Mucosa of stomach (tissue), 1 donor: ENCODE results near the gene ENSA.
"Not testable (repeated sequence)": the region's sequence is repeated elsewhere in the genome, so short reads cannot be mapped to it uniquely, and the experiment has no call there.

Experiments used
- H3K27me3 ChIP-seq: one replicate; pipeline ENCODE4 v1.7.0; 2013; ENCODE audit warnings: mild to moderate bottlenecking, low read length; ENCODE audit not compliant: control insufficient read depth, insufficient read depth
- H3K36me3 ChIP-seq: one replicate; pipeline ENCODE4 v1.7.0; 2013; ENCODE audit warnings: low read length; ENCODE audit not compliant: control insufficient read depth, insufficient read depth
- H3K4me1 ChIP-seq: one replicate; pipeline ENCODE4 v1.7.0; 2013; ENCODE audit warnings: mild to moderate bottlenecking, low read length; ENCODE audit not compliant: control insufficient read depth, insufficient read depth
- H3K4me3 ChIP-seq: one replicate; pipeline ENCODE4 v1.7.0; 2013; ENCODE audit warnings: low read length
- H3K9ac ChIP-seq: one replicate; pipeline ENCODE4 v1.7.0; 2013; ENCODE audit warnings: mild to moderate bottlenecking, low read length, moderate library complexity
- H3K9me3 ChIP-seq: one replicate; pipeline ENCODE4 v1.7.0; 2013; ENCODE audit warnings: mild to moderate bottlenecking, low read length, moderate library complexity; ENCODE audit not compliant: control insufficient read depth
- donor health status: Pancreatic carcinoma.

Gene ENSA

DNA sequence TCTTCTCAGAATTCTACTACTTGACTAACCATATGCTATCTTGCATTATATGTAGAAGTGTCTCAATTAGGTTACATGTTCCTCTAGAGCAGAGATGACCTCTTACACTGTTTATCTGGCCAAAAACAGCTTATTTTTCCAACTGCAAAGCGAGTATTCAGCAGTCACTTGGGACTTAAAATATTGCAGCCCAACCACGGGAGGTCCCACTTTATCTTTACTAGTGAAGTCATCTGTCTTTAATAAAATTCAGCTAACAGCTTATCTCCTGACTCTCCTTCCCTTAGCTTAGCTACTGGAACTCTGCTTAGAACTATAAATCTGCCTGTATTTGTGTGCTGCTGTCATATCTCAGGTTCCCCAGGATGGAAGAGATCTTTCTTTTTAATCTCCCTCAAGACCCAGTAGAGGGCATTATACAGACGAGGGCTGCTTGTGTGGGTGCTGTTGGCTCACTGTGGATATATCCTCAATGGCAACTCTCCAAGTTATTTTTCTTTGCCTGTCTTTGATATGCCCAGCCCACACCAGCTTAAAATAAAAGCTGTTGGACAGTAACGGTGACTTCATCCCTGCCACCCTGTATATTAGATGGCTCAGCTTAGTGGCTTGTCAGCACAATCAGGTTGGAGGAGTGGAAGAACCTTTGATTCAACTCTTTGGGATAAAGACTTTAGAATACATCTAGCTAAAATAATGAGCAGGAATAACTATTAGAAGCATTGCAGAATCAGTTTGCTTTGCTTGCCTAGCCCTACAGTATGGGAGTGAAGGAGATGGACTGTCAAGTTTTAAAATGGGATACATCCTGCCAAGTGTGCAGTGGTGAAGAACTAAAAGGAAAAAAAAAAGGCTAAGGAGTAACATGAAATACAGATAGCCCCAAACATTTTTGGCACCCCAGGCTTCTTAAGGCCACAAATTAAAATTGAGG, 9.6 kb downstream of the ENSA start:
- H3K4me1 ChIP-seq = peaks cover 16% of the 10 kb centered on the region
- H3K4me3 ChIP-seq = no peak overlapping the region
- H3K9me3 ChIP-seq = no peaks in the 10 kb centered on the region
- H3K9ac ChIP-seq = no peak overlapping the region
- no peaks in the 10 kb centered on the region for H3K27me3 ChIP-seq
- peaks cover 10% of the 10 kb centered on the region for H3K36me3 ChIP-seq

DNA sequence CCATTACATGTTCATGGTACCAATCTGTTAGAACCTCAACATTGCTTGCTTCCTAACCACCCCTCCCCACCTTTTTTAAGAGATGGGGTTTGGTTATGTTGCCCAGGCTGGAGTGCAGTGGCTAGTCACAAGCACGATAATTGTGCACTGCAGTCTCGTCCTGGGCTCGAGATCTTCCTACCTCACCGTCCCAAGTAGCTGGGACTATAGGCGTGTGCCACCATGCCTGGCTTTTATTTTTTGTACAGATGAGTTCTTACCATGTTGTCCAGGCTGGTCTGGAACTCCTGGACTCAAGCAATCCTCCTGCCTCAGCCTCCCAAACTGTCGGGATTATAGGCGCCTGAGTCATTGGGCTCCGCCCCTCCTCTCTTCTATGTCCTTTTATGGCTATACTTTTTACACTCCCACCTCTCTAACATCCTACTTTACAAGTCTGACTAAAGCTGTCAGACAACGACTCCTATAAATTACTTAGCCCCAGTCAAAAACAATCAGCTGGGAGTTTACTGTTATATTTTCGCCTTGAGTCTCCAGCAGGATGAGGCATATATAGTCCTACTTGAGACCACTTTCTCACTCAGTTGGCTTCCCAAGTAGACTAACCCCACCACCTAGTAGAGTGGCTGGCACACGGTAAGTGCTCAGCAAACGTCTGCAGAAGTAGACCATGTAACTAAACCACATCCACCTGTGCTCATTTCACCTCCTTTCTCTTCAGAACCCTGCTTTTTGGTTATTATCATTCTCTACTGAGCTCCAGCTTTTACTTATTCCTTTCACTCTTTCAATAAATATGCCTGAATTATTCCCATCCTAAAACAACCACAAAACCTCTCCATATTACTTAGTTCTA, 13.8 kb downstream of the ENSA start:
- Histone ChIP-seq H3K4me3 (no peak overlapping the region), H3K36me3 (peaks cover 2% of the 10 kb centered on the region), H3K27me3 (no peaks in the 10 kb centered on the region), H3K9me3 (no peaks in the 10 kb centered on the region), H3K9ac (no peak overlapping the region), H3K4me1 (peaks cover 36% of the 10 kb centered on the region)

DNA sequence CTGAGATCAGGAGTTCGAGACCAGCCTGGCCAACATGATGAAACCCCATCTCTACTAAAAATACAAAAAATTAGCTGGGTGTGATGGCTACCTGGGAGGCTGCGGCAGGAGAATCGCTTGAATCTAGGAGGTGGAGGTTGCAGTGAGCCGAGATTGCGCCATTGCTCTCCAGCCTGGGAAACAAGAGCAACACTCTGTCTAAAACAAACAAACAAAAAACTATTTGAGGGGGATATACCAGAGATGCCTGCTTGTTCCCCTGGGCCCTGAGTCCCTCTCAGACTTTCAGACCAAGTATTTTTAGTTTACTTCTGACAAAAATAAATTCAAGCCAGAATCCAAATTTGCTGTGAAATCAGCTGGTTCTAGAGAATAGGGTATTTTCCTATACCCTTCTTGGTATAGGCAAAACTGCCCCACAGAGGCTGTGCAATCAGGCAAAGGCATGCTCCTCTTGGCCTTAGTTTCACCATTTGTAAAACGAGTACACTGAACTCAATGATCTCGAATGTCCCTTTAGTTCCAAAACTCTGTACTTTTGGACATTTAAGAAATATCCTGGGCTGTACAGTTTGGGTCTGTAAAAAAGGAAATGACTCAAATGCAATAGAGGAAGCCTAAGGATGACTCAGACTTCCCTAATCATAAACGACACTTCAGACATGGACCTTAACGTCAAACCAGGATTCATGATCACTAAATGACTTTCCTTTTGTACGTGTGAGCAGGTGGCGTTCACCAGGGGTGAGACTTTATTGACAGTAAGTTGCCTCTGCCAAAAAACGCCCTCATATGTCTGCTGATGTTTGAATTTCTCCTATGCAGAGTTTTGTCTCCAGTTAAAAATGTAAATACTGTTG, 16.1 kb downstream of the ENSA start:
- H3K9ac ChIP-seq = no peak overlapping the region
- peaks cover 27% of the 10 kb centered on the region for H3K4me1 ChIP-seq
- H3K36me3 ChIP-seq = no peaks in the 10 kb centered on the region

DNA sequence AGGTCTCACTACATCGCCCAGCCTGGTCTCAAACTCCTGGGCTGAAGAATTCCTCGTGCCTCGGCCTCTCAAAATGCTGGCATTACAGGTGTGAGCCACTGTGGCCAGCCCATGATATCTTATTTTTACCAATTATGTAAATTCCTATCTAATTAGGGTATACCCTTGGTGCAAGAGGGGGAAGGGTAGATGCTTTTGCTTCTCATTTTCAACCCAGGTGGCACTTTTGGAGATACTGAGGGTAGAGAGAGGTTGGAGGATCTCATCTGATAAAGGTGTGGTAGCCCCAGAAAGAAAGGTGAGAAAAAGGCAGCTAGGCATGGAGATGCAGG, 17.4 kb downstream of the ENSA start:
- Histone ChIP-seq H3K9me3 (no peaks in the 10 kb centered on the region), H3K4me1 (peaks cover 27% of the 10 kb centered on the region), H3K36me3 (no peaks in the 10 kb centered on the region), H3K27me3 (no peaks in the 10 kb centered on the region), H3K9ac (peak overlapping the region; percentile 46), H3K4me3 (no peak overlapping the region)

More for the DNA sequence above, 16.1 kb downstream of the ENSA start:
- no peak overlapping the region for H3K4me3 ChIP-seq
- H3K9me3 ChIP-seq = no peaks in the 10 kb centered on the region
- H3K27me3 ChIP-seq = no peaks in the 10 kb centered on the region

DNA sequence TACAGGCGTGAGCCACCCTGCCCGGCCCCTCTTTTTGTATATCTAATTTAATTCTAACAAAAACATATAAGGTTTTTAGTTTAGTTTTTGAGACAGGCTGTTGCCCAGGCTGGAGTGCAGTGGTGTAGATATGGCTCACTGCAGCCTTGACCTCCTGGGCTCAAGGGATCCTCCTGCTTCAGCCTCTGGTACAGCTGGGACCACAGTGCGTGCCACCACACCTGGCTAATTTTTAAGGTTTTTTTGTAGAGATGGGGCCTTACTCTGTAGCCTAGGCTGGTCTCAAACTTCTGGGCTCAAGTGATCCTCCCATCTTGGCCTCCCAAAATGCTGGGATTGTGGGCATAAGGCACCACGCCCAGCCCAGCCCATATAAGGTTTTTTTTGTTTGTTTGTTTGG, 18.8 kb downstream of the ENSA start:
- peaks cover 27% of the 10 kb centered on the region for H3K4me1 ChIP-seq
- no peaks in the 10 kb centered on the region for H3K36me3 ChIP-seq
- H3K27me3 ChIP-seq = no peaks in the 10 kb centered on the region
- H3K9ac ChIP-seq = no peak overlapping the region
- no peak overlapping the region for H3K4me3 ChIP-seq
- no peaks in the 10 kb centered on the region for H3K9me3 ChIP-seq

DNA sequence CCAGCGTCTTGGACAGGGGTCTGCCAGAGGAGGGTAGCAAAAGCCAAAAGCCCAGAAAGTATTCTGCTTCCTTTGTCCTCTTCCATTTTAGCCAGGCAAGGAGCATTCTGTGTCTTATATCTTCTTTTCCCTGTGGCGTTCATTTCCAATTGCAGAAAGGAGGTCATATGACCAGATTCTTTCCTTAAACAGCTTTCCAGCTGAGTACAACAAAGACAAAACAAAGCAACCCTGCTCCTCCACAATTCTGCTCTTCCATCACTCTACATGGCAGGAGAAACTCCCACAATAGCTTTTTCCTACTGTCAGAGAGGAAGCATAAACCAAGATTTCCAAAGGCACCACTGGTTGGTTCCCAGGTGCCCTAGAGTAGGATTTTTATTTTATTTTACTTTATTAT, 19.7 kb downstream of the ENSA start:
- no peaks in the 10 kb centered on the region for H3K27me3 ChIP-seq
- no peak overlapping the region for H3K9ac ChIP-seq
- H3K4me1 ChIP-seq = peaks cover 30% of the 10 kb centered on the region
- no peak overlapping the region for H3K4me3 ChIP-seq
- no peaks in the 10 kb centered on the region for H3K9me3 ChIP-seq
- no peaks in the 10 kb centered on the region for H3K36me3 ChIP-seq

DNA sequence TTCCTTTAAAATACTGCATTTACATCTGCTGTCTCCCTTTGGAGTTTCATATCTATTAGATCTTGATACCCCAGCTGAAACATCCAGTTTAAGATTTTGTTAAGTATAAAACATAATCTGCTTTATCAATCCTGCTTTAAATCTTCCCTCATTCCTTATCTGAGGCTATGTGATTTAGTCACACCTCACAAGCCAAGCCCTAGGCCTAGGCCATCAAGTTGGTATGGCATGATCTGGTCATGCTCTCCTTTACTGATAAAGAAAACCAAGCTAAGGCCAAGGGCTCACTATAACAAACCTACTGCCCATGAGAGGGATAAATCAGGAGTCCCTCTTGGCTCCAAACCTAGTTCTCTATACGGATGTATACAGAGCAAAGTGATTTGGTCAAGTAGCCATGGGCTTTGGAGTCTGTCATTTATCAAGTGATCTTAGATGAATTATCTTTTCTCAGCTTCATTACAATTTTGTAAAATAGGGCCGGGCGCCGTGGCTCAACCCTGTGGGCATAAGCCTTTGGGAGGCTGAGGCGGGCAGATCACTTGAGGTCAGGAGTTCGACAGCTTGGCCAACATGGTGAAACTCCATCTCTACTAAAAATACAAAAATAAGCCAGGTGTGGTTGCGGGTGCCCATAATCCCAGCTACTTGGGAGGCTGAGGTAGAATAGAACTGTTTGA, 22.8 kb downstream of the ENSA start:
- H3K9ac ChIP-seq = no peak overlapping the region
- peaks cover 19% of the 10 kb centered on the region for H3K4me1 ChIP-seq
- H3K36me3 ChIP-seq = no peaks in the 10 kb centered on the region
- H3K9me3 ChIP-seq = no peaks in the 10 kb centered on the region
- H3K4me3 ChIP-seq = no peak overlapping the region
- no peaks in the 10 kb centered on the region for H3K27me3 ChIP-seq

DNA sequence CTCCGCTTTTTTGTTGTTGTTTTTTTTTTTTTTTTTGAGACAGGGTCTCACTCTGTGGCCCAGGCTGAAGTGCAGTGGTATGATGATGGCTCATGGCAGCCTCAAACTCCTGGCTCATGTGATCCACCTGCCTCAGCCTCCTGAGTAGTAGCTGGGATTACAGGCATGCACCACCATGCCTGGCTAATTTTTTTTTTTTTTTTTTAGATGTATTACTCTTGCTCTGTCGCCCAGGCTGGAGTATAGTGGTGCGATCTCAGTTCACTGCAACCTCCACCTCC, 24.0 kb downstream of the ENSA start:
- not testable (repeated sequence) for H3K4me1 ChIP-seq, H3K4me3 ChIP-seq, H3K27me3 ChIP-seq, H3K9ac ChIP-seq, H3K36me3 ChIP-seq, H3K9me3 ChIP-seq

DNA sequence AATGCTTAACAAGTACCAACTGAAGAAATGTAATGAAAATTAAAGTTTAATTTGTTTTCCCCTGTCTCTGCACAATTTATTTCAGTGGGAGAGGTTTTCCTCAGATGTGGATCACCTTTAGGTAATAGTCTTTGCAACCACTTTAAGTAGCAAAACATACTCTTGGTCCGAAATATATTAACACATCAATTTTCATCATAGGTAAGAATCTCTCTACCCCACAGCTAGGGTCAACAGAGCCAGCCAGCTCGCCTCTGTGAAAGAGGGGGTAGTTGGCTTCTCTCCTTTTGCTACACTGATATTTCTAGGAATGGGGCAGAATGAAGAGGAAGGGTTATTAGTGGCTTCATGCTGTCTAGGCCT, 25.2 kb downstream of the ENSA start:
- H3K27me3 ChIP-seq = no peaks in the 10 kb centered on the region
- H3K4me1 ChIP-seq = peaks cover 10% of the 10 kb centered on the region
- no peaks in the 10 kb centered on the region for H3K9me3 ChIP-seq
- H3K9ac ChIP-seq = no peak overlapping the region
- H3K4me3 ChIP-seq = no peak overlapping the region
- no peaks in the 10 kb centered on the region for H3K36me3 ChIP-seq

DNA sequence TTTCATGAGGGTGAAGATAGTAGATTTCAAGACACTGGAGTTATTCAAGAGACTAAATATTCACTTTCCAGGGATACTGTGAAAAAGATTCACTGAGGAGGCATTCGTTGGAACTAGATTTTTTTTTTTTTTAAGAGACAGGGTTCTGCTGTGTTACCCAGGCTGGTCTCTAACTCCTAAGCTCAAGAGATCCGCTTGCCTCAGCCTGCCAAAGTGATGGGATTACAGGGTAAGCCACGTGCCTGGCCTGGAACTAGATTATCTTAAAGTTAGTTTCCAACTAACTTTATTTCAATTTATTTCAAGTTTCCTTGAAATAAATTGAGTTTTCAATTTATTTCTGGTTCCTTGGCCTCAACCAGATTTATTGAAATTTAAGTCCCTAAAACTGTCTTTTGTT, 25.7 kb downstream of the ENSA start:
- Histone ChIP-seq H3K36me3 (no peaks in the 10 kb centered on the region), H3K4me3 (no peak overlapping the region), H3K9ac (no peak overlapping the region)

DNA sequence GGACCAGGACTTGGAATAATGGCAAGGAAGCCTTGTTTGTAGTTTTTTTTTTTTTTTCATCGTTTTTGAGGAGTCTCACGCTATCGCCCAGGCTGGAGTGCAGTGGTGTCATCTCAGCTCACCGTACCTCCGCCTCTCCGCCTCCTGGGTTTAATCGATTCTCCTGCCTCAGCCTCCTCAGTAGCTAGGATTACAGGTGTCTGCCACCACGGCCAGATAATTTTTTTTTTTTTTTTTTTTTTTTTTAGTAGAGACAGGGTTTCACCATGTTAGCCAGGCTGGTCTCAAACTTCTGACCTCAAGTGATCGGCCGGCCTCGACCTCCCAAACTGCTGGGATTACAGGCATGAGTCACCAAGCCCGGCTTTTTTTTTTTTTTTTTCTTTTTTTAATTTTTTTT, 27.0 kb downstream of the ENSA start:
- H3K9ac ChIP-seq, H3K9me3 ChIP-seq, H3K4me3 ChIP-seq, H3K36me3 ChIP-seq, H3K27me3 ChIP-seq, H3K4me1 ChIP-seq: not testable (repeated sequence)

More for the DNA sequence above, 25.7 kb downstream of the ENSA start:
- no peaks in the 10 kb centered on the region for H3K9me3 ChIP-seq
- H3K4me1 ChIP-seq = peaks cover 10% of the 10 kb centered on the region
- H3K27me3 ChIP-seq = no peaks in the 10 kb centered on the region
